Transverse colon (tissue), 4 donors: Measurements from ENCODE around the gene MYOZ3. TPM values are rescaled to one million over a fixed set of nuclear protein-coding genes. Genes with fewer than 3 reads are reported as not detected.

Source experiments
- DNase-seq: peaks from one replicate; pipeline ENCODE4 v3.0.0-alpha.2; 2019
- H3K27ac ChIP-seq, 4 donors: fragments of 200-600 bp; sonication (generic); 2 replicates each; pipeline ENCODE4 v1.5.1; 2016 to 2018; ENCODE audit warnings: inconsistent platforms in 4 of 4
- H3K27me3 ChIP-seq: fragments of 200-600 bp; sonication (generic); 2 replicates; pipeline ENCODE4 v1.5.1; 2017; ENCODE audit warnings: inconsistent platforms
- H3K36me3 ChIP-seq, 4 donors: fragments of 200-600 bp; sonication (generic); 2 replicates each; pipeline ENCODE4 v1.5.1; 2017 to 2019; ENCODE audit warnings: inconsistent platforms in 4 of 4
- H3K4me1 ChIP-seq, 4 donors: fragments of 200-600 bp; sonication (generic); 2 replicates each; pipeline ENCODE4 v1.5.1; 2017 to 2020; ENCODE audit warnings: inconsistent platforms in 4 of 4
- H3K4me3 ChIP-seq, 4 donors: fragments of 200-600 bp; sonication (generic); 1 replicate in 1 of 4; 2 replicates in 3 of 4; pipeline versions ENCODE4 v1.5.1 to v1.6.1; 2017 to 2019; ENCODE audit warnings: inconsistent platforms in 4 of 4
- H3K9me3 ChIP-seq, 2 donors: fragments of 200-600 bp; sonication (generic); 2 replicates each; pipeline ENCODE4 v1.5.1; 2017 to 2019; ENCODE audit warnings: inconsistent platforms in 2 of 2
- EP300 ChIP-seq: sonication (generic); formaldehyde crosslinking; IDR thresholded peaks from one replicate; pipeline ENCODE4 v1.6.1; 2017; ENCODE audit warnings: antibody characterized with exemption, low read depth
- POLR2A ChIP-seq: fragments of 450-650 bp; IDR thresholded peaks from one replicate; pipeline ENCODE4 v1.6.1; 2016; ENCODE audit warnings: antibody characterized with exemption, mild to moderate bottlenecking, moderate library complexity
- POLR2AphosphoS5 ChIP-seq, 3 donors: sonication (generic); formaldehyde crosslinking; IDR thresholded peaks; one replicate each; pipeline ENCODE4 v1.6.1; 2016; ENCODE audit warnings: antibody characterized with exemption in 3 of 3
- WGBS, 2 donors: methylation state at CpG; one replicate each; pipeline ENCODE4 v1.1.5; 2018; ENCODE audit warnings: low coverage in 1 of 2; 5-methylcytosine and 5-hydroxymethylcytosine counted together
- in situ Hi-C, 4 donors: fragments of 200-750 bp; cut with MboI; loops; one replicate each; pipeline versions ENCODE4 v1.15.0 to v1.15.1; 2017; ENCODE audit warnings: low sequenced_read_pairs in 3 of 4, low pct_ligation_motif_present in 1 of 4, low pct_unique_long_range_greater_than_20kb in 1 of 4
- intact Hi-C: fragments of 100-400 bp; cut with DNase I; formaldehyde crosslinking; loops from one replicate; pipeline ENCODE4 v1.15.1; 2023; ENCODE audit warnings: low total_unique reads
- total RNA-seq, 4 donors: library from RNA; depleted of rRNA; stranded (reverse); fragments of >200 nt; gene quantifications; one replicate each; pipeline ENCODE4 v1.1.0, GENCODE V29; 2016
- TF ChIP-seq, protein P1 (sequence below), 5 experiments: fragments of 200-600 bp in 3 of 5; fragments of 450-650 bp in 2 of 5; sonication (generic) in 3 of 5; IDR thresholded peaks; 1 replicate in 2 of 5; 2 replicates in 3 of 5; pipeline ENCODE4 v1.5.1; 2016 to 2017; ENCODE audit warnings: antibody characterized with exemption in 5 of 5, inconsistent platforms in 3 of 5, mild to moderate bottlenecking in 2 of 5, moderate library complexity in 1 of 5

Gene MYOZ3
- total RNA-seq, 4 donors from 2014 or later: not detected

DNA sequence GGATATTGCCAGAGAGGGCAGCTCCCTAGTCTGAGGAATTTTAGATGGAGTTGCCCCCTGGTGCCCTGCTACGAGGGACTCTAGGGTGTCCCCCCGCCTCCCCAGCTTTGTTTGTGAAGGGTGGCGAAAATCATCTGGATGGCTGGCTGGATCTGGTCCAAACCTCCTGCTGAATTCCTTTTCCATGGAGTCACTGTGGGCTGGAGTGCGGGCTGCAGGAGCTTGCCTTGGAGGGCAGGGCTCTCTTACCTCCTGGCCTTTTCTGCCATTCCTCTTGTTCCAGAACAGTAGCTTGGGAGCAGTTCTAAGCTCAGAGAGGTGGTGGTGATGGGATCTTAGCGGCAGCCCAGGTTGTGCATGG, 18.5 kb upstream of the MYOZ3 start:
- TF ChIP-seq POLR2A (no peak), POLR2AphosphoS5 (IDR thresholded peaks at IDR 0.05) (peak in 1 of 3 donors; percentile 14), EP300 (no peak)
- TF ChIP-seq, protein P1, sequence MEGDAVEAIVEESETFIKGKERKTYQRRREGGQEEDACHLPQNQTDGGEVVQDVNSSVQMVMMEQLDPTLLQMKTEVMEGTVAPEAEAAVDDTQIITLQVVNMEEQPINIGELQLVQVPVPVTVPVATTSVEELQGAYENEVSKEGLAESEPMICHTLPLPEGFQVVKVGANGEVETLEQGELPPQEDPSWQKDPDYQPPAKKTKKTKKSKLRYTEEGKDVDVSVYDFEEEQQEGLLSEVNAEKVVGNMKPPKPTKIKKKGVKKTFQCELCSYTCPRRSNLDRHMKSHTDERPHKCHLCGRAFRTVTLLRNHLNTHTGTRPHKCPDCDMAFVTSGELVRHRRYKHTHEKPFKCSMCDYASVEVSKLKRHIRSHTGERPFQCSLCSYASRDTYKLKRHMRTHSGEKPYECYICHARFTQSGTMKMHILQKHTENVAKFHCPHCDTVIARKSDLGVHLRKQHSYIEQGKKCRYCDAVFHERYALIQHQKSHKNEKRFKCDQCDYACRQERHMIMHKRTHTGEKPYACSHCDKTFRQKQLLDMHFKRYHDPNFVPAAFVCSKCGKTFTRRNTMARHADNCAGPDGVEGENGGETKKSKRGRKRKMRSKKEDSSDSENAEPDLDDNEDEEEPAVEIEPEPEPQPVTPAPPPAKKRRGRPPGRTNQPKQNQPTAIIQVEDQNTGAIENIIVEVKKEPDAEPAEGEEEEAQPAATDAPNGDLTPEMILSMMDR (IDR thresholded peaks at IDR 0.05): no peak
- peak; percentile 57 for DNase-seq
- Histone ChIP-seq H3K9me3 (no peaks in the 10 kb centered on the region), H3K4me3 (no peak overlapping the region), H3K27ac (peak overlapping the region; percentile 78 to 89 (median 84)), H3K4me1 (peaks cover 32 to 70% (median 34%) of the 10 kb centered on the region in 4 donors), H3K36me3 (no peaks in the 10 kb centered on the region), H3K27me3 (no peaks in the 10 kb centered on the region)
- in situ Hi-C loops: no loop called here
- intact Hi-C loops: no loop called here
- WGBS, 2 donors: 43 to 50% methylated on average over 1 to 5 of the region's 5 CpGs

DNA sequence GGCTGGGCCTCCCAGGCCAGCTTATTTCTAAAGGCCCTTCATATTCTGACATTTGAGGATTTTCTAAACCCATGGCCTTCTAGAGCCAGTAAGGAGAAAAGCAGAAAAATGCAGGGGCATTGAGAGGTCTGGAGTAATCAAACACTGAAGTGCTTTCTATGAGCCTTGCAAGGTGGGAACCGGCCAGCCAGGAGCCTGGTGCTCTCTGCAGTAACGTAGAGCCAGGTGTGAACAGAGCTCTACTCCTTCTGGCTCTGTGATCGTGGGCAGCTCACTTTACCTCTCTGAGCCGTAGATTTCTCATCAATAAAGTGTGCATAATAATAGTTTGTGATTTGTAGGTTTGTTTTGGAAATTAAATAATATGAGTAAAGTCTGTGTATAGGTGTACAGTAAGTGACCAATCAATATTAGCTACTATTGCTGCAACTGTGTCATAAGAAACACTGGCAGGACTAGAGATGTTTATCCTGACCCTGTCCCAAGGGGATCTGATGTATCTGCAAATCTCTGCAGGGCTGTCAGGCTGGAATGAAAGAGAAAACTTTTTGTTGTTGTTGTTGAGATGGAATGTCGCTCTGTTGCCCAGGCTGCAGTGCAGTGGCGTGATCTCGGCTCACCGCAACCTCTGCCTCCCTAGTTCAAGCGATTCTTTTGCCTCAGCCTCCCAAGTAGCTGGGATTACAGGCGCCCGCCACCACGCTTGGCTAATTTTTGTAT, 17.9 kb upstream of the MYOZ3 start:
- no peak for DNase-seq
- no peaks in the 10 kb centered on the region for H3K27me3 ChIP-seq
- intact Hi-C loops (no loop called here), in situ Hi-C loops (no loop called here)
- 77 to 88% methylated on average over 3 to 12 of the region's 12 CpGs for WGBS, 2 donors
- peak overlapping the region; percentile 78 to 89 (median 84) for H3K27ac ChIP-seq
- peaks cover 27 to 65% (median 30%) of the 10 kb centered on the region in 4 donors for H3K4me1 ChIP-seq
- H3K9me3 ChIP-seq: no peaks in the 10 kb centered on the region
- TF ChIP-seq, protein P1 (IDR thresholded peaks at IDR 0.05): no peak
- TF ChIP-seq POLR2AphosphoS5 (IDR thresholded peaks at IDR 0.05) (no peak), EP300 (no peak), POLR2A (no peak)
- H3K4me3 ChIP-seq: no peak overlapping the region
- H3K36me3 ChIP-seq: no peaks in the 10 kb centered on the region

DNA sequence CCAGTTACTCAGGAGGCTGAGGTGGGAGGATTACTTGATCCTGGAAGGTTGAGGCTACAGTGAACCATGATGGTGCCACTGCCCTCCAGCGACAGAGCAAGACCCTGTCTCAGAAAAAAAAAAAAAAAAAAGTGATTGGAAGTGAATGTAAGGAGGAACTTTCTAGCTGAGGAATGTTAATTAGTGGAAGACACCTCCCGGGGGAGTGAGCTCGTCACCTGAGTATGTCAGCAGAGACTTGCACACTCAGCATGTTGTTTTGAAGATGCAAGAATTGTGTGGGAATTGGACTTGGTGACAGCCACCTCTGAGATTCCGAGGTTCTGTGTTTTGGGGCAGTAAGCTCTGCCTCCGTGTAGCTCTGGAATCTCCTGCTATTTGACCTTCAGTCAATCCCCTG, 17.0 kb upstream of the MYOZ3 start:
- Histone ChIP-seq H3K9me3 (no peaks in the 10 kb centered on the region), H3K27me3 (no peaks in the 10 kb centered on the region), H3K4me3 (no peak overlapping the region), H3K36me3 (no peaks in the 10 kb centered on the region), H3K4me1 (peaks cover 27 to 58% (median 30%) of the 10 kb centered on the region in 4 donors), H3K27ac (peak overlapping the region; percentile 20 to 89 (median 84))
- in situ Hi-C loops: no loop called here
- TF ChIP-seq POLR2A: no peak
- no peak for TF ChIP-seq EP300
- TF ChIP-seq POLR2AphosphoS5 (IDR thresholded peaks at IDR 0.05): no peak
- TF ChIP-seq, protein P1 (IDR thresholded peaks at IDR 0.05): no peak
- 83% methylated on average over 4 to 5 of the region's 5 CpGs for WGBS, 2 donors
- intact Hi-C loops: no loop called here
- no peak for DNase-seq

DNA sequence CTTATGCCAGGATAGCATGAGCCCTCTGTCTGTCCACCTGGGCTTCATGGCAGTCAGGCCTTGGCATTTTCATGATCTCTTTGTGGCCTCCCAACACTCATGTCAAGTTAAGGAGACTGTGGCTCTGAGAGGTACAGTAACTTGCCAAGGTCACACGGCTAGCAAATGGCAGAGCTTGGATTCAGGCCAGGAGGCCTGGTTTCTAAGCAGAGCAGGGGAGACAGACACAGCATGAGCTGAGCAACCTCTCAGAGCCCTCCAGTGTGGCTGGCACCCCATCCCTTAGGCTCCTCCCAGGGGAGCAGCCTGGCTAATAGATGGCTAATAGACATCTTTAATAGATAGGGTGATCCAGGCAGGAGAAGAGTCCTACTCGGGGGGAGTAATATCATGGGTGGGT, 16.5 kb upstream of the MYOZ3 start:
- WGBS, 2 donors: 69 to 100% methylated on average over 1 to 2 of the region's 2 CpGs
- Histone ChIP-seq H3K4me3 (no peak overlapping the region), H3K27ac (peak overlapping the region; percentile 20 to 89 (median 84)), H3K36me3 (no peaks in the 10 kb centered on the region), H3K27me3 (no peaks in the 10 kb centered on the region), H3K4me1 (peaks cover 27 to 53% (median 30%) of the 10 kb centered on the region in 4 donors), H3K9me3 (no peaks in the 10 kb centered on the region)
- intact Hi-C loops (no loop called here), in situ Hi-C loops (no loop called here)
- DNase-seq: no peak
- no peak for TF ChIP-seq POLR2A
- TF ChIP-seq, protein P1 (IDR thresholded peaks at IDR 0.05): no peak
- no peak for TF ChIP-seq EP300
- no peak for TF ChIP-seq POLR2AphosphoS5 (IDR thresholded peaks at IDR 0.05)
